Lower lobe of right lung (tissue), 2 donors: ENCODE measurements around the gene LAMA5. TPM values are rescaled to one million over a fixed set of nuclear protein-coding genes. Genes with fewer than 3 reads are reported as not detected.

Source experiments
- ATAC-seq, 2 donors: fragments of 200-7000 bp; cut with Tn5 transposase; one replicate each; pipeline ENCODE4 v1.9.1; 2020 to 2022; ENCODE audit warnings: mild to moderate bottlenecking in 2 of 2, moderate library complexity in 2 of 2
- DNase-seq: peaks from one replicate; pipeline ENCODE4 v3.0.0-alpha.2; 2020
- H3K27ac ChIP-seq: fragments of 200-600 bp; one replicate; pipeline ENCODE4 v1.8.0; 2022
- H3K27me3 ChIP-seq: fragments of 200-600 bp; one replicate; pipeline ENCODE4 v1.8.0; 2022; ENCODE audit warnings: low read depth
- H3K36me3 ChIP-seq: fragments of 200-600 bp; one replicate; pipeline ENCODE4 v1.8.0; 2022; ENCODE audit warnings: mild to moderate bottlenecking
- H3K4me1 ChIP-seq: fragments of 200-600 bp; one replicate; pipeline ENCODE4 v1.8.0; 2022
- H3K4me3 ChIP-seq: fragments of 200-600 bp; one replicate; pipeline ENCODE4 v1.8.0; 2022; ENCODE audit warnings: mild to moderate bottlenecking
- H3K9me3 ChIP-seq: fragments of 200-600 bp; one replicate; pipeline ENCODE4 v1.8.0; 2022
- intact Hi-C: fragments of 100-400 bp; cut with DNase I; formaldehyde crosslinking; loops from one replicate; pipeline ENCODE4 v1.11.0; 2022
- total RNA-seq: library from RNA; stranded (reverse); fragmentation: NEBNext Ultra II Directional; extraction: Animal tissue kit (Norgen Biotek cat#: 25700); gene quantifications from one replicate; pipeline ENCODE4 v1.2.1, GENCODE V29; 2021
- TF ChIP-seq, protein P1 (sequence below): fragments of 200-600 bp; IDR thresholded peaks from one replicate; pipeline ENCODE4 v1.8.0; 2022; ENCODE audit warnings: antibody characterized with exemption, mild to moderate bottlenecking
- donor health status: DM: no; HTN: yes; CAD: no; lungs with severe emphysema.

The LAMA5 gene
- total RNA-seq, 1 donor from 2014 or later, result 282 TPM

DNA sequence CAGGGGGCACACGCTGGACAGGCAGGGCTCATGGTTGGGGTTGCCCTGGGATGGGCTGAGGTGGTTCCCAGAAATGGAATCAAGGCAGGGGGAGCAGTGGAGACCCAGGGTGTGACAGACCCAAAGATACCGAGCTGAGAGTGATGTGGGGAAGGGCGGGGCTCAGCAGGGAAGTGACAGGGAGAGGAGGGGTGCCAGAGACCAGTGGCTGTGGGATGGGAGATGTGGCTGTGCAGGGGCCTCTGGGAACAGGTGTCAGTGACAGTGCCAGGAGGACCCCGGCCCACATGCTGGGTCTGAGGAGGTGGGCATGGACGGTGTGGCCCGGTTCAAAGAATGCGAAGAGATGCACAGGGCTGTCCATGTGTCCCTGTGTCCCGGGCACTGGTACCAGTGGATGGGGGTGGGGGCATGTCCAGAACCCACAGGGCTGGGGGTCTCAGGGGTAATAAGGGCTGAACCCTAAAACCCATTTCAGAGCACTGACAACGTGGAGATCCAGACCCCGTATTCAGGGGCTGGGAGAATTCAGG lies 38.9 kb upstream of the LAMA5 start:
- Histone ChIP-seq H3K27me3 (no peaks in the 10 kb centered on the region), H3K36me3 (peaks cover 6% of the 10 kb centered on the region), H3K9me3 (no peaks in the 10 kb centered on the region), H3K27ac (no peak overlapping the region), H3K4me3 (peak overlapping the region; percentile 70), H3K4me1 (peaks cover 34% of the 10 kb centered on the region)
- DNase-seq (no peak), ATAC-seq (no peak)
- intact Hi-C loops, result no loop called here
- TF ChIP-seq, protein P1, sequence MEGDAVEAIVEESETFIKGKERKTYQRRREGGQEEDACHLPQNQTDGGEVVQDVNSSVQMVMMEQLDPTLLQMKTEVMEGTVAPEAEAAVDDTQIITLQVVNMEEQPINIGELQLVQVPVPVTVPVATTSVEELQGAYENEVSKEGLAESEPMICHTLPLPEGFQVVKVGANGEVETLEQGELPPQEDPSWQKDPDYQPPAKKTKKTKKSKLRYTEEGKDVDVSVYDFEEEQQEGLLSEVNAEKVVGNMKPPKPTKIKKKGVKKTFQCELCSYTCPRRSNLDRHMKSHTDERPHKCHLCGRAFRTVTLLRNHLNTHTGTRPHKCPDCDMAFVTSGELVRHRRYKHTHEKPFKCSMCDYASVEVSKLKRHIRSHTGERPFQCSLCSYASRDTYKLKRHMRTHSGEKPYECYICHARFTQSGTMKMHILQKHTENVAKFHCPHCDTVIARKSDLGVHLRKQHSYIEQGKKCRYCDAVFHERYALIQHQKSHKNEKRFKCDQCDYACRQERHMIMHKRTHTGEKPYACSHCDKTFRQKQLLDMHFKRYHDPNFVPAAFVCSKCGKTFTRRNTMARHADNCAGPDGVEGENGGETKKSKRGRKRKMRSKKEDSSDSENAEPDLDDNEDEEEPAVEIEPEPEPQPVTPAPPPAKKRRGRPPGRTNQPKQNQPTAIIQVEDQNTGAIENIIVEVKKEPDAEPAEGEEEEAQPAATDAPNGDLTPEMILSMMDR, result no peak

DNA sequence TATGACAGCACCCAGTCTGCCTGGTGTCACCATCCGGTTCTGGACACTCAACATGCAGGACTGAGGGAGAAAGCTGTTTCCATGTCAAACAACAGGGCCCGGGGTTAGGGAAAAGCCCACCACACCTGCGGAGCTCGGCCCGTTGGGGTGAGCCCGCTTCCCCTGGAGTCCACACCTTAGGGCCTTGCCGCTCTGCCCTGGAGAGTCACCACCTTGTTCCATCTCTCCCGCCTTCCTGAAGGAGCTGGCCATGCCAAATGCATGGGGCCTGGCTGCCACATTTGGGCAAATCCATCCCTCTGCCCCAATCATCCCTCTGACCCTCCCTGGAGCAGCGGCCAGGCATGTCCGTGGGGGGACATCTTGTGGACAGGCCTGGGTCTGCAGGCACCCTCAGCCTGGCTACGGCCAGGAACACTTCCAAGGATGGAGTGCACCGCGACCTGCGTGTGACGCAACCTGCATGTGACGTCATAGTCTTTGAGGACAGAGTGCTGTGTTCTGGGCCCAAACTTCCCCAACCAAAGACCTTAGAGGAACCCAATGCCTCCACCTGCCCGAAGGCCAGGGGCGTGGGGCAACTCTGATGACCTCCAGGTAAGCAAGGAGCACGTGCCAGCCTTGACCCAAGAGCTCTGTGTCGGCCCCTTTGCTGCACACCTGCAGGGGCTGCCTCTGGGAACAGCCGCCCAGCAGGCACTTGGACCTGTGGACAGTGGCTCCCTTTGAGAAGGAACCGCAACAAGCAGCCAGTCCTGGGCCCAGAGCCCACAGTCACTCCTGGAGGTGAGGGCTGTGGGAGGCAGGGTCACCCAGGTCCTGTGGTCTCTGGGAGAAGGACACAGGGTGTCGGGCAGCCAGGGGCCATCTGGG lies 38.2 kb upstream of the LAMA5 start:
- intact Hi-C loops, result no loop called here
- Histone ChIP-seq H3K36me3 (peaks cover 8% of the 10 kb centered on the region), H3K27ac (no peak overlapping the region), H3K4me1 (peaks cover 32% of the 10 kb centered on the region), H3K27me3 (no peaks in the 10 kb centered on the region), H3K4me3 (peak overlapping the region; percentile 70), H3K9me3 (no peaks in the 10 kb centered on the region)
- no peak for DNase-seq
- peak in 1 of 2 donors; percentile 4 for ATAC-seq
- TF ChIP-seq, protein P1, result peak; percentile 41

DNA sequence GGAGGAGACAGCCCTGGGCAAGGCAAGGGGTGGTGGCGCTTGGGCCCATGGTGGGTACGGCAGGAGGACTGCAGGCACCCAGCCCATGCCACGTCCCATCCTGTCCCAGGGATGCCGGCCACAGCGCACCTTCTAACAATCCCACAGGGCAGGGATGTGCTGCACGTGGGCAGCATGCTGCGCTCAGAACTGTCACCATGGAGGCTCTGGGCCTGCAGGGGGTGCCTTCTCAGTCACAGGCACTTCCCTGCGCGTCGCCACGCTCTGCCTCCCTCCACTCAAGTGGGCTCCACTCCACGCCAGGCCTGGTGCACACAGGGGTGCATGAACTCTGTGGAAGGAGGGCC lies 37.6 kb upstream of the LAMA5 start:
- intact Hi-C loops, result no loop called here
- TF ChIP-seq, protein P1, result no peak
- H3K4me3 ChIP-seq, result no peak overlapping the region
- no peak overlapping the region for H3K27ac ChIP-seq
- DNase-seq (no peak), ATAC-seq (no peak)
- no peaks in the 10 kb centered on the region for H3K27me3 ChIP-seq
- peaks cover 26% of the 10 kb centered on the region for H3K4me1 ChIP-seq
- no peaks in the 10 kb centered on the region for H3K9me3 ChIP-seq
- H3K36me3 ChIP-seq, result peaks cover 10% of the 10 kb centered on the region

DNA sequence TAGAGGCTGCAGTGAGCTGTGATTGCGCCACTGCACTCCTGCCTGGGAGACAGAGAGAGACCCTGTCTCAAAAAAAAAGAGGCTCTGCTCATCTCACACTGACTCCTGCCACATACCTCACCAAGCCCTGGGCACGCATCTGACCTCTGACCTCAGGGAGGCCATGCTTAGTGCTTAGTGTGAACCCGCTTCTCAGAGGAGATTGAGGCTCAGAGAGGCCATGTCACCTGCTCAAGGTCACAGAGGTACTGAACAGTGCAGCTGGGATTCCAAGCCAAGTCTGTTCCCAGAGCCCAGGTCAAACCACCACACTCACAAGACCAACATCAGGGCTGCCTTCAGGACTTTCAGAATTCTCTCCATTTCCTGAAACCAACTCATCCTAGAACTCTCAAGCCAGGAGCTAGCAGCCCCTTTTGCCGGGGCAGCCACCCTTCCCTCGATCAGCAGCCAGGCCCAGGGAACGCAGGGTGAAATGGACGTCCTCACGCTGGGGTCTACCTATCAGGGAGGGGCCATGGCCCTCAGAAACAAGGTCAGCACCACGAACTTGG lies 37.1 kb upstream of the LAMA5 start:
- H3K9me3 ChIP-seq, result no peaks in the 10 kb centered on the region
- DNase-seq (no peak), ATAC-seq (no peak)
- TF ChIP-seq, protein P1, result no peak
- H3K36me3 ChIP-seq, result peaks cover 10% of the 10 kb centered on the region
- intact Hi-C loops, result no loop called here
- no peaks in the 10 kb centered on the region for H3K27me3 ChIP-seq
- peaks cover 23% of the 10 kb centered on the region for H3K4me1 ChIP-seq
- H3K27ac ChIP-seq, result no peak overlapping the region
- H3K4me3 ChIP-seq, result no peak overlapping the region

DNA sequence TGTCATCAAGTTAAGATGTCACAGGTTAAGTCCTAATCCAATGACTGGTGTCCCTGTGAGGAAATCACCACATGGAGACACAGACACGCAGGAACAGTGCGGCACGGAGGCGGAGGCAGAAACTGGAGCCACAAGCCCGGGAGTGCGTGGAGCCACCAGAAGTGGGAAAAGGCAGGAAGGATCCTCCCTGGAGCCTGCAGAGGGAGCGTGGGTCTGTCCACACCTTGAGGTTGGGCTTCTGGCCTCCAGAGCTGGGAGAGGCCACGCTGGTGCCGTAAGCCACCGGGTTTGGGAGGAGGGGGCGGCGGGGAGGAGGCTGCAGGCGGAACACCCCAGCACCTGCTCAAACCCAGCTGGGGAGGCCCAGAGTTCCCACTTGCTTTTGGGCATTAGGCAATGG lies 36.2 kb upstream of the LAMA5 start:
- H3K4me3 ChIP-seq, result no peak overlapping the region
- no peak overlapping the region for H3K27ac ChIP-seq
- H3K36me3 ChIP-seq, result peaks cover 10% of the 10 kb centered on the region
- no peak for DNase-seq
- no peaks in the 10 kb centered on the region for H3K27me3 ChIP-seq
- no peaks in the 10 kb centered on the region for H3K9me3 ChIP-seq
- TF ChIP-seq, protein P1, result no peak
- H3K4me1 ChIP-seq, result peaks cover 23% of the 10 kb centered on the region
- no peak for ATAC-seq
- intact Hi-C loops, result no loop called here
